Esophagus muscularis mucosa (tissue), 3 donors: ENCODE results near the gene ACOT8.
"Not testable (repeated sequence)": the region's sequence is repeated elsewhere in the genome, so short reads cannot be mapped to it uniquely, and the experiment has no call there.

ENCODE experiments used
- CTCF ChIP-seq, 3 experiments: fragments of 200-600 bp in 2 of 3; fragments of 450-650 bp in 1 of 3; sonication (generic) in 2 of 3; IDR thresholded peaks; one replicate each; pipeline ENCODE4 v1.5.1; 2017 to 2019; ENCODE audit warnings: antibody characterized with exemption in 3 of 3, mild to moderate bottlenecking in 2 of 3, moderate library complexity in 1 of 3
- POLR2A ChIP-seq: fragments of 450-650 bp; IDR thresholded peaks from one replicate; pipeline ENCODE4 v1.6.1; 2017; ENCODE audit warnings: antibody characterized with exemption, moderate library complexity, mild to moderate bottlenecking, low read depth

DNA sequence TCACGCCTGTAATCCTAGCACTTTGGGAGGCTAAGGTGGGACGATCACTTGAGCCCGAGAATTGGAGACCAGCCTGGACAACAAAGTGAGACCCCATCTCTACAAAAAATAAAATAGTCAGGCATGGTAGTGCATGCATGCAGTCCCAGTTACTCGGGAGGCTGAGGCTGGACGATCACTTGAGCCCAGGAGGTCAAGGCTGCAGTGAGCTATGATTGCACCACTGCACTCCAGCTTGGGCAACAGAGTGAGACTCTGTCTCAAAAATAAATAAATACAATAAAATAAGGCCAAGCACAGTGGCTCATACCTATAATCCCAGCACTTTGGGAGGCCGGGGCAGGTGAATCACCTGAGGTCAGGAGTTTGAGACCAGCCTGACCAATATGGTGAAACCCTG lies 44.1 kb upstream of the ACOT8 start:
- not testable (repeated sequence) for TF ChIP-seq CTCF (IDR thresholded peaks at IDR 0.05); POLR2A
